Thymus (tissue), 14 donors: ENCODE results near the gene ZNF536. TPM values are rescaled to one million over a fixed set of nuclear protein-coding genes. Genes with fewer than 3 reads are reported as not detected.

Experiments used
- DNase-seq, 9 donors: peaks; one replicate each; pipeline ENCODE4 v3.0.0-alpha.2; 2013; ENCODE audit warnings: low spot score in 9 of 9, low read depth in 6 of 9, missing footprints in 1 of 9
- H3K27ac ChIP-seq, 2 donors: one replicate each; pipeline ENCODE4 v1.5.1; 2013; ENCODE audit warnings: control low read depth in 1 of 2, low read depth in 1 of 2, low read length in 1 of 2, mild to moderate bottlenecking in 1 of 2, moderate library complexity in 1 of 2
- H3K27me3 ChIP-seq, 2 donors: one replicate each; pipeline ENCODE4 v1.5.1; 2013; ENCODE audit warnings: low read length in 1 of 2; ENCODE audit not compliant: control insufficient read depth in 2 of 2, insufficient read depth in 1 of 2
- H3K36me3 ChIP-seq, 2 donors: one replicate each; pipeline ENCODE4 v1.5.1; 2013; ENCODE audit warnings: low read length in 1 of 2, mild to moderate bottlenecking in 1 of 2, moderate library complexity in 1 of 2; ENCODE audit not compliant: control insufficient read depth in 2 of 2, insufficient read depth in 2 of 2
- H3K4me1 ChIP-seq, 2 donors: one replicate each; pipeline ENCODE4 v1.5.1; 2013; ENCODE audit warnings: low read length in 2 of 2; ENCODE audit not compliant: control insufficient read depth in 2 of 2, insufficient read depth in 2 of 2
- H3K4me3 ChIP-seq, 2 donors: one replicate each; pipeline ENCODE4 v1.5.1; 2013; ENCODE audit warnings: low read length in 2 of 2, control low read depth in 1 of 2, mild to moderate bottlenecking in 1 of 2
- H3K9me3 ChIP-seq, 2 donors: one replicate each; pipeline ENCODE4 v1.5.1; 2013; ENCODE audit warnings: low read length in 1 of 2, mild to moderate bottlenecking in 1 of 2; ENCODE audit not compliant: control insufficient read depth in 2 of 2, insufficient read depth in 1 of 2
- WGBS: extraction: QIAGEN DNeasy Blood & Tissue Kit; methylation state at CpG from one replicate; pipeline ENCODE4 v1.1.7; 2013; 5-methylcytosine and 5-hydroxymethylcytosine counted together
- long read RNA-seq, 10 donors: transcript quantifications; one replicate each; lab custom pipeline, GENCODE V29; 2026
- polyA plus RNA-seq: library from polyadenylated mRNA; stranded (reverse); fragments of 200-250 nt; gene quantifications from one replicate; pipeline ENCODE4 v1.2.3, GENCODE V29; 2013
- total RNA-seq: library from RNA; stranded (reverse); fragments of 120-200 nt; gene quantifications from one replicate; pipeline ENCODE4 v1.2.4, GENCODE V29; 2013
- donor health status: healthy.

ZNF536 gene
- total RNA-seq (0.05 TPM), polyA plus RNA-seq (0.11 TPM)
- long read RNA-seq, donor 1: 0 reads
- long read RNA-seq, donor 2: 0 reads
- long read RNA-seq, donor 3: 0 reads
- long read RNA-seq, donor 4: 0 reads
- long read RNA-seq, donor 5: 0 reads
- long read RNA-seq, donor 6: 0 reads
- long read RNA-seq, donor 7: 0 reads
- long read RNA-seq, donor 8: 0 reads
- long read RNA-seq, donor 9, partial matches to known transcripts: 0 of 1 reads
- long read RNA-seq, donor 9, other reads (novel, unspliced or antisense): 0 of 1 reads
- long read RNA-seq, donor 10: 0 reads

GRCh38 chr19:30371960-30372824 is at the start of gene ZNF536:
ZNF536 (plus strand) TSS chr19:30372384; CDS start chr19:30443563, 71,179 bp downstream.
- H3K36me3 ChIP-seq: no peaks in the 10 kb centered on the region
- H3K4me1 ChIP-seq: no peaks in the 10 kb centered on the region
- H3K4me3 ChIP-seq: no peak within 1 kb of the TSS
- peaks cover 35 to 48% of the 10 kb centered on the region in 2 donors for H3K27me3 ChIP-seq
- 90% methylated on average over 9 of the region's 9 CpGs for WGBS
- H3K9me3 ChIP-seq: no peaks in the 10 kb centered on the region
- no peak within 1 kb of the TSS for H3K27ac ChIP-seq
- no peak for DNase-seq

GRCh38 chr19:30322641-30323320 is 49.4 kb upstream of the ZNF536 start:
- Histone ChIP-seq H3K27ac (no peak overlapping the region), H3K9me3 (no peaks in the 10 kb centered on the region), H3K27me3 (no peaks in the 10 kb centered on the region), H3K36me3 (no peaks in the 10 kb centered on the region), H3K4me3 (no peak overlapping the region), H3K4me1 (no peaks in the 10 kb centered on the region)
- 92% methylated on average over 6 of the region's 6 CpGs for WGBS
- DNase-seq: no peak

- DNase-seq: no peak
- H3K4me1 ChIP-seq: no peaks in the 10 kb centered on the region
- H3K4me3 ChIP-seq: no peak overlapping the region
These were observed 48.3 kb upstream of the ZNF536 start for GRCh38 chr19:30323904-30324303.

GRCh38 chr19:30324982-30325381 is 47.2 kb upstream of the ZNF536 start:
- Histone ChIP-seq H3K9me3 (no peaks in the 10 kb centered on the region), H3K4me3 (no peak overlapping the region), H3K36me3 (no peaks in the 10 kb centered on the region), H3K4me1 (no peaks in the 10 kb centered on the region), H3K27me3 (no peaks in the 10 kb centered on the region), H3K27ac (no peak overlapping the region)
- DNase-seq: no peak
- 95% methylated on average over 7 of the region's 7 CpGs for WGBS

More at GRCh38 chr19:30323904-30324303, 48.3 kb upstream of the ZNF536 start:
- Histone ChIP-seq H3K27ac (no peak overlapping the region), H3K36me3 (no peaks in the 10 kb centered on the region), H3K27me3 (no peaks in the 10 kb centered on the region), H3K9me3 (no peaks in the 10 kb centered on the region)

GRCh38 chr19:30325676-30326392 is 46.4 kb upstream of the ZNF536 start:
- no peaks in the 10 kb centered on the region for H3K36me3 ChIP-seq
- H3K4me1 ChIP-seq: no peaks in the 10 kb centered on the region
- WGBS: 93% methylated on average over 12 of the region's 12 CpGs
- H3K27ac ChIP-seq: no peak overlapping the region
- no peak for DNase-seq
- no peaks in the 10 kb centered on the region for H3K27me3 ChIP-seq
- H3K9me3 ChIP-seq: no peaks in the 10 kb centered on the region
- no peak overlapping the region for H3K4me3 ChIP-seq

- no peak for DNase-seq
- no peaks in the 10 kb centered on the region for H3K27me3 ChIP-seq
- 91% methylated on average over 11 of the region's 11 CpGs for WGBS
- H3K36me3 ChIP-seq: no peaks in the 10 kb centered on the region
- H3K4me3 ChIP-seq: no peak overlapping the region
- no peaks in the 10 kb centered on the region for H3K9me3 ChIP-seq
- H3K27ac ChIP-seq: no peak overlapping the region
- H3K4me1 ChIP-seq: no peaks in the 10 kb centered on the region
These were observed 45.8 kb upstream of the ZNF536 start for GRCh38 chr19:30326393-30326710.

GRCh38 chr19:30327331-30327730 is 44.9 kb upstream of the ZNF536 start:
- WGBS: 97% methylated on average over 3 of the region's 3 CpGs
- no peaks in the 10 kb centered on the region for H3K27me3 ChIP-seq

GRCh38 chr19:30328096-30328495 is 44.1 kb upstream of the ZNF536 start:
- 89% methylated on average over 3 of the region's 3 CpGs for WGBS
- H3K36me3 ChIP-seq: no peaks in the 10 kb centered on the region
- H3K4me3 ChIP-seq: no peak overlapping the region
- H3K9me3 ChIP-seq: no peaks in the 10 kb centered on the region
- no peak for DNase-seq
- no peak overlapping the region for H3K27ac ChIP-seq
- no peaks in the 10 kb centered on the region for H3K4me1 ChIP-seq
- H3K27me3 ChIP-seq: no peaks in the 10 kb centered on the region

More at GRCh38 chr19:30327331-30327730, 44.9 kb upstream of the ZNF536 start:
- Histone ChIP-seq H3K4me3 (no peak overlapping the region), H3K27ac (no peak overlapping the region), H3K4me1 (no peaks in the 10 kb centered on the region), H3K36me3 (no peaks in the 10 kb centered on the region), H3K9me3 (no peaks in the 10 kb centered on the region)
- DNase-seq: no peak
